Liver (tissue), 3 donors: ENCODE results near the gene DGKB.

Experiments used
- CTCF ChIP-seq: fragments of 150-350 bp; IDR thresholded peaks from 2 replicates; pipeline ENCODE4 v1.5.1; 2017; ENCODE audit warnings: improper control_type of control experiment, low read depth, low read length; ENCODE audit not compliant: missing input control
- HNF4A ChIP-seq, 2 donors: conservative IDR thresholded peaks; 2 replicates each; pipeline ENCODE4 v1.6.1; 2016; ENCODE audit warnings: antibody characterized with exemption in 2 of 2, mild to moderate bottlenecking in 2 of 2
- JUND ChIP-seq, 2 donors: IDR thresholded peaks; 2 replicates each; pipeline ENCODE4 v1.6.1; 2016; ENCODE audit warnings: antibody characterized with exemption in 2 of 2
- RAD21 ChIP-seq, 2 donors: IDR thresholded peaks; 2 replicates each; pipeline ENCODE4 v1.6.1; 2016; ENCODE audit warnings: antibody characterized with exemption in 2 of 2, mild to moderate bottlenecking in 2 of 2
- REST ChIP-seq: IDR thresholded peaks from 2 replicates; pipeline ENCODE4 v1.6.1; 2016; ENCODE audit warnings: antibody characterized with exemption, mild to moderate bottlenecking
- SP1 ChIP-seq: IDR thresholded peaks from 2 replicates; pipeline ENCODE4 v1.6.1; 2018; ENCODE audit warnings: antibody characterized with exemption, mild to moderate bottlenecking
- TAF1 ChIP-seq: conservative IDR thresholded peaks from 2 replicates; pipeline ENCODE4 v1.6.1; 2016; ENCODE audit warnings: antibody characterized with exemption, mild to moderate bottlenecking
- YY1 ChIP-seq: IDR thresholded peaks from 2 replicates; pipeline ENCODE4 v1.6.1; 2016; ENCODE audit warnings: antibody characterized with exemption, mild to moderate bottlenecking
- TF ChIP-seq, protein P1 (sequence below): IDR thresholded peaks from 2 replicates; pipeline ENCODE4 v1.6.1; 2016; ENCODE audit warnings: antibody characterized with exemption
- donor health status: healthy.
- donor health status: healthy.

DNA sequence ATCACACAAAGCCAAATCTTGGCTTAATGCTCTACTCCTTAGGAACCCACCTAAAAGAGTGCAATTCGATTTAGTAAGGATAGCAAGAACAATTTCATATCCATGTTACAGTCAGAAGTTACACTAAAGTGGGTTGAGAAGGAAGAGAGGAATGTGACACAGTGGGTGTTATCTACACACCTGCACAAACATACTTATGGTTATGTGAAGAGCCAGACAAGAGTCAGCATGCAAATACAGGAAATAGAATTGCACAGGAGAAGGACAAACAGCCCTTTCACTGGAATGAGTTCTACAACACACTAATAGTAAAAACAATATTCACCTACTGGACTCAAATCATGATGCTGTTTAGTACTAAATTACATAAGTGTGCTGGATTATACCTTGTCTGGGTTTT lies 262.8 kb downstream of the DGKB start:
- TF ChIP-seq CTCF, result no peak
- TF ChIP-seq YY1, result no peak
- no peak for TF ChIP-seq REST
- TF ChIP-seq, protein P1, sequence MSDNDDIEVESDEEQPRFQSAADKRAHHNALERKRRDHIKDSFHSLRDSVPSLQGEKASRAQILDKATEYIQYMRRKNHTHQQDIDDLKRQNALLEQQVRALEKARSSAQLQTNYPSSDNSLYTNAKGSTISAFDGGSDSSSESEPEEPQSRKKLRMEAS, result no peak
- TF ChIP-seq JUND (IDR thresholded peaks at IDR 0.05), result no peak
- no peak for TF ChIP-seq RAD21 (IDR thresholded peaks at IDR 0.05)
- no peak for TF ChIP-seq SP1
- TF ChIP-seq HNF4A (conservative IDR thresholded peaks at IDR 0.05), result no peak
- TF ChIP-seq TAF1, result no peak
